H1 (cell line): ENCODE data around the gene NLRC3. TPM values are rescaled to one million over a fixed set of nuclear protein-coding genes. Genes with fewer than 3 reads are reported as not detected.

Experiments used
- HDAC6 ChIP-seq: IDR thresholded peaks from one replicate; pipeline ENCODE4 v1.7.1; 2012; ENCODE audit warnings: low read depth, mild to moderate bottlenecking, inconsistent platforms, low read length, moderate library complexity
- TAF1 ChIP-seq: IDR thresholded peaks from 2 replicates; pipeline ENCODE4 v1.6.1; 2011; ENCODE audit warnings: mild to moderate bottlenecking, low read depth, low read length
- polyA plus RNA-seq, 7 experiments: library from polyadenylated mRNA; depleted of rRNA in 3 of 7; stranded (reverse) in 5 of 7; unstranded in 2 of 7; fragments of >200 nt in 5 of 7; fragments of 200-250 nt in 2 of 7; gene quantifications; 1 replicate in 5 of 7; 2 replicates in 1 of 7; 4 replicates in 1 of 7; pipeline versions ENCODE4 v1.2.1 to v1.2.3, GENCODE V29; 2011 to 2013; ENCODE audit warnings: missing spikeins in 2 of 7, mixed read lengths in 2 of 7
- total RNA-seq: library from RNA; stranded (reverse); fragmentation: NEBNext Ultra II Directional; extraction: Animal tissue kit (Norgen Biotek cat#: 25700); gene quantifications from 2 replicates; pipeline ENCODE4 v1.2.1, GENCODE V29; 2021
- TF ChIP-seq, protein P1 (sequence below): fragments of 300-600 bp; sonication (generic); IDR thresholded peaks from 2 replicates; pipeline ENCODE4 v1.7.1; 2012; ENCODE audit warnings: low read length, moderate library complexity, mild to moderate bottlenecking, inconsistent platforms; ENCODE audit not compliant: insufficient replicate concordance

NLRC3 gene
- total and polyA plus RNA-seq, 2 of the 8 experiments (the other 6 are each of a cell fraction or from before 2014, with no cell fraction given): 0.18 to 0.20 TPM

DNA sequence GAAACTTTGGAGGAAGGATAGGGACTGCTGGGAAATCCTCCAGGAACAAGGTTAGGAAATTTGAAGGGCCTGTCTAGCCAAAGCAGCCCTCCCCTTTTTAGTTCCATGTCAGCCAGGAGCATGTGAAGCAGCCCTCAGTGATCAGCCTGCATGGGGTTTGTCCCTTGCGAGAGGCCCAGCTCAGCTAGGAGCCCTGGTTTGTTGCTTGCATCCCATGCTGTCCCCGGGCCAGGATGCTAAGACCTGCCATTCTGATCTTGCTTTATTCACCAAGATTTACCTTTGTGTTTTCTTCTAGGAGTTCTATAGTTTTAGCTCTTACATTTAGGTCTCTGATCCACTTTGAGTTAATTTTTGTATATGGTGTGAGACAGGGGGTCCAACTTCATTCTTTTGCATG, 48.8 kb downstream of the NLRC3 start (continued):
- TF ChIP-seq, protein P1, sequence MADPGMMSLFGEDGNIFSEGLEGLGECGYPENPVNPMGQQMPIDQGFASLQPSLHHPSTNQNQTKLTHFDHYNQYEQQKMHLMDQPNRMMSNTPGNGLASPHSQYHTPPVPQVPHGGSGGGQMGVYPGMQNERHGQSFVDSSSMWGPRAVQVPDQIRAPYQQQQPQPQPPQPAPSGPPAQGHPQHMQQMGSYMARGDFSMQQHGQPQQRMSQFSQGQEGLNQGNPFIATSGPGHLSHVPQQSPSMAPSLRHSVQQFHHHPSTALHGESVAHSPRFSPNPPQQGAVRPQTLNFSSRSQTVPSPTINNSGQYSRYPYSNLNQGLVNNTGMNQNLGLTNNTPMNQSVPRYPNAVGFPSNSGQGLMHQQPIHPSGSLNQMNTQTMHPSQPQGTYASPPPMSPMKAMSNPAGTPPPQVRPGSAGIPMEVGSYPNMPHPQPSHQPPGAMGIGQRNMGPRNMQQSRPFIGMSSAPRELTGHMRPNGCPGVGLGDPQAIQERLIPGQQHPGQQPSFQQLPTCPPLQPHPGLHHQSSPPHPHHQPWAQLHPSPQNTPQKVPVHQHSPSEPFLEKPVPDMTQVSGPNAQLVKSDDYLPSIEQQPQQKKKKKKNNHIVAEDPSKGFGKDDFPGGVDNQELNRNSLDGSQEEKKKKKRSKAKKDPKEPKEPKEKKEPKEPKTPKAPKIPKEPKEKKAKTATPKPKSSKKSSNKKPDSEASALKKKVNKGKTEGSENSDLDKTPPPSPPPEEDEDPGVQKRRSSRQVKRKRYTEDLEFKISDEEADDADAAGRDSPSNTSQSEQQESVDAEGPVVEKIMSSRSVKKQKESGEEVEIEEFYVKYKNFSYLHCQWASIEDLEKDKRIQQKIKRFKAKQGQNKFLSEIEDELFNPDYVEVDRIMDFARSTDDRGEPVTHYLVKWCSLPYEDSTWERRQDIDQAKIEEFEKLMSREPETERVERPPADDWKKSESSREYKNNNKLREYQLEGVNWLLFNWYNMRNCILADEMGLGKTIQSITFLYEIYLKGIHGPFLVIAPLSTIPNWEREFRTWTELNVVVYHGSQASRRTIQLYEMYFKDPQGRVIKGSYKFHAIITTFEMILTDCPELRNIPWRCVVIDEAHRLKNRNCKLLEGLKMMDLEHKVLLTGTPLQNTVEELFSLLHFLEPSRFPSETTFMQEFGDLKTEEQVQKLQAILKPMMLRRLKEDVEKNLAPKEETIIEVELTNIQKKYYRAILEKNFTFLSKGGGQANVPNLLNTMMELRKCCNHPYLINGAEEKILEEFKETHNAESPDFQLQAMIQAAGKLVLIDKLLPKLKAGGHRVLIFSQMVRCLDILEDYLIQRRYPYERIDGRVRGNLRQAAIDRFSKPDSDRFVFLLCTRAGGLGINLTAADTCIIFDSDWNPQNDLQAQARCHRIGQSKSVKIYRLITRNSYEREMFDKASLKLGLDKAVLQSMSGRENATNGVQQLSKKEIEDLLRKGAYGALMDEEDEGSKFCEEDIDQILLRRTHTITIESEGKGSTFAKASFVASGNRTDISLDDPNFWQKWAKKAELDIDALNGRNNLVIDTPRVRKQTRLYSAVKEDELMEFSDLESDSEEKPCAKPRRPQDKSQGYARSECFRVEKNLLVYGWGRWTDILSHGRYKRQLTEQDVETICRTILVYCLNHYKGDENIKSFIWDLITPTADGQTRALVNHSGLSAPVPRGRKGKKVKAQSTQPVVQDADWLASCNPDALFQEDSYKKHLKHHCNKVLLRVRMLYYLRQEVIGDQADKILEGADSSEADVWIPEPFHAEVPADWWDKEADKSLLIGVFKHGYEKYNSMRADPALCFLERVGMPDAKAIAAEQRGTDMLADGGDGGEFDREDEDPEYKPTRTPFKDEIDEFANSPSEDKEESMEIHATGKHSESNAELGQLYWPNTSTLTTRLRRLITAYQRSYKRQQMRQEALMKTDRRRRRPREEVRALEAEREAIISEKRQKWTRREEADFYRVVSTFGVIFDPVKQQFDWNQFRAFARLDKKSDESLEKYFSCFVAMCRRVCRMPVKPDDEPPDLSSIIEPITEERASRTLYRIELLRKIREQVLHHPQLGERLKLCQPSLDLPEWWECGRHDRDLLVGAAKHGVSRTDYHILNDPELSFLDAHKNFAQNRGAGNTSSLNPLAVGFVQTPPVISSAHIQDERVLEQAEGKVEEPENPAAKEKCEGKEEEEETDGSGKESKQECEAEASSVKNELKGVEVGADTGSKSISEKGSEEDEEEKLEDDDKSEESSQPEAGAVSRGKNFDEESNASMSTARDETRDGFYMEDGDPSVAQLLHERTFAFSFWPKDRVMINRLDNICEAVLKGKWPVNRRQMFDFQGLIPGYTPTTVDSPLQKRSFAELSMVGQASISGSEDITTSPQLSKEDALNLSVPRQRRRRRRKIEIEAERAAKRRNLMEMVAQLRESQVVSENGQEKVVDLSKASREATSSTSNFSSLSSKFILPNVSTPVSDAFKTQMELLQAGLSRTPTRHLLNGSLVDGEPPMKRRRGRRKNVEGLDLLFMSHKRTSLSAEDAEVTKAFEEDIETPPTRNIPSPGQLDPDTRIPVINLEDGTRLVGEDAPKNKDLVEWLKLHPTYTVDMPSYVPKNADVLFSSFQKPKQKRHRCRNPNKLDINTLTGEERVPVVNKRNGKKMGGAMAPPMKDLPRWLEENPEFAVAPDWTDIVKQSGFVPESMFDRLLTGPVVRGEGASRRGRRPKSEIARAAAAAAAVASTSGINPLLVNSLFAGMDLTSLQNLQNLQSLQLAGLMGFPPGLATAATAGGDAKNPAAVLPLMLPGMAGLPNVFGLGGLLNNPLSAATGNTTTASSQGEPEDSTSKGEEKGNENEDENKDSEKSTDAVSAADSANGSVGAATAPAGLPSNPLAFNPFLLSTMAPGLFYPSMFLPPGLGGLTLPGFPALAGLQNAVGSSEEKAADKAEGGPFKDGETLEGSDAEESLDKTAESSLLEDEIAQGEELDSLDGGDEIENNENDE: no peak
- TF ChIP-seq HDAC6 (no peak), TAF1 (no peak)
